H1 (cell line): ENCODE measurements around the gene SMYD1. TPM values are rescaled to one million over a fixed set of nuclear protein-coding genes. Genes with fewer than 3 reads are reported as not detected.

Source experiments
- CTCF ChIA-PET: fragments of 300-600 bp; sonication (Branson Sonifier 250); formaldehyde crosslinking; loops from one replicate; lab custom pipeline; 2021; ENCODE audit not compliant: partially characterized antibody; lab: Charles Lee
- POLR2A ChIA-PET: fragments of 300-600 bp; sonication (Branson Sonifier 250); formaldehyde crosslinking; loops from one replicate; lab custom pipeline; 2021; ENCODE audit warnings: inconsistent platforms; ENCODE audit not compliant: partially characterized antibody; lab: Charles Lee
- DNase-seq, 2 experiments: peaks; one replicate each; pipeline versions ENCODE4 v3.0.0 to v3.0.0-alpha.2; 2010 to 2022; ENCODE audit warnings: low spot score in 2 of 2, low read depth in 1 of 2, mixed read lengths in 1 of 2
- FAIRE-seq: peaks from 2 replicates; lab custom pipeline; 2011; peaks lifted over from hg19 to GRCh38; lab: Jason Lieb, UNC
- H2AFZ ChIP-seq: 2 replicates; pipeline ENCODE4 v1.8.1; 2012; ENCODE audit warnings: low read length, inconsistent platforms
- H2AK5ac ChIP-seq: 2 replicates; pipeline ENCODE4 v1.6.1; 2013; ENCODE audit warnings: low read depth, low read length
- H2BK120ac ChIP-seq: replicated peaks from 2 replicates; pipeline ENCODE3; 2013; ENCODE audit warnings: low read depth, low read length, inconsistent platforms
- H2BK12ac ChIP-seq: 2 replicates; pipeline ENCODE4 v1.6.1; 2013; ENCODE audit warnings: low read depth, low read length
- H2BK15ac ChIP-seq: 2 replicates; pipeline ENCODE4 v1.6.1; 2013; ENCODE audit warnings: low read length
- H2BK20ac ChIP-seq: 2 replicates; pipeline ENCODE4 v1.6.1; 2013; ENCODE audit warnings: low read length
- H2BK5ac ChIP-seq: 2 replicates; pipeline ENCODE4 v1.6.1; 2013; ENCODE audit warnings: low read depth, low read length
- H3K14ac ChIP-seq: 2 replicates; pipeline ENCODE4 v1.6.1; 2013; ENCODE audit warnings: inconsistent platforms; ENCODE audit not compliant: insufficient read length
- H3K18ac ChIP-seq: 2 replicates; pipeline ENCODE4 v1.6.1; 2013; ENCODE audit warnings: low read length; ENCODE audit errors: extremely low read depth
- H3K23ac ChIP-seq: 2 replicates; pipeline ENCODE4 v1.6.1; 2013; ENCODE audit warnings: inconsistent platforms; ENCODE audit not compliant: insufficient read length
- H3K23me2 ChIP-seq: 2 replicates; pipeline ENCODE4 v1.6.1; 2013; ENCODE audit warnings: low read depth, low read length
- H3K27ac ChIP-seq: 2 replicates; pipeline ENCODE4 v1.6.1; 2011; ENCODE audit warnings: low read depth, low read length, inconsistent platforms
- H3K27me3 ChIP-seq, 4 experiments: replicated peaks in 1 of 4; 1 replicate in 1 of 4; 2 replicates in 3 of 4; pipeline versions ENCODE4 v1.6.1 to v1.8.1; 2011 to 2013; ENCODE audit warnings: low read length in 3 of 4, mild to moderate bottlenecking in 3 of 4, inconsistent platforms in 2 of 4, mixed read lengths in 2 of 4, moderate library complexity in 1 of 4; ENCODE audit not compliant: control insufficient read depth in 3 of 4, insufficient read depth in 3 of 4; ENCODE audit errors: extremely low read depth in 1 of 4
- H3K36me3 ChIP-seq, 4 experiments: 2 replicates each; pipeline versions ENCODE4 v1.6.1 to v1.8.1; 2011 to 2013; ENCODE audit warnings: mild to moderate bottlenecking in 4 of 4, low read length in 3 of 4, moderate library complexity in 2 of 4, control low read depth in 1 of 4, inconsistent platforms in 1 of 4; ENCODE audit not compliant: insufficient read depth in 4 of 4, control insufficient read depth in 2 of 4
- H3K4ac ChIP-seq: replicated peaks from 2 replicates; pipeline ENCODE3; 2013; ENCODE audit warnings: low read length, low read depth, mixed read lengths, inconsistent platforms; ENCODE audit not compliant: insufficient read length
- H3K4me1 ChIP-seq, 4 experiments: replicated peaks in 1 of 4; 1 replicate in 1 of 4; 2 replicates in 3 of 4; pipeline versions ENCODE4 v1.6.1 to v1.8.1; 2011 to 2013; ENCODE audit warnings: low read length in 3 of 4, inconsistent platforms in 2 of 4, mixed read lengths in 1 of 4; ENCODE audit not compliant: insufficient read depth in 4 of 4, control insufficient read depth in 3 of 4
- H3K4me2 ChIP-seq, 2 experiments: 2 replicates each; pipeline versions ENCODE4 v1.6.1 to v1.8.1; 2011 to 2013; ENCODE audit warnings: low read depth in 2 of 2, low read length in 2 of 2, control low read depth in 1 of 2, inconsistent platforms in 1 of 2, mild to moderate bottlenecking in 1 of 2; ENCODE audit not compliant: insufficient read depth in 1 of 2
- H3K4me3 ChIP-seq, 4 experiments: fragments of 200-600, 300-600 bp in 1 of 4; sonication (generic), shearing (Covaris generic), sonication (Bioruptor Twin) in 1 of 4; 2 replicates each; pipeline versions ENCODE4 v1.5.1 to v1.8.1; 2011 to 2016; ENCODE audit warnings: low read length in 4 of 4, low read depth in 3 of 4, control low read depth in 2 of 4, inconsistent platforms in 2 of 4, mild to moderate bottlenecking in 2 of 4, mixed read lengths in 1 of 4, moderate library complexity in 1 of 4; ENCODE audit not compliant: insufficient read depth in 2 of 4; ENCODE audit errors: extremely low read depth in 1 of 4
- H3K56ac ChIP-seq: replicated peaks from 2 replicates; pipeline ENCODE3; 2013; ENCODE audit warnings: low read depth, mild to moderate bottlenecking, mixed read lengths, low read length, inconsistent platforms; ENCODE audit not compliant: insufficient read length
- H3K79me1 ChIP-seq: 2 replicates; pipeline ENCODE4 v1.6.1; 2013; ENCODE audit warnings: low read depth, low read length, control low read depth
- H3K79me2 ChIP-seq, 2 experiments: 2 replicates each; pipeline versions ENCODE4 v1.6.1 to v1.8.1; 2012 to 2013; ENCODE audit warnings: low read length in 2 of 2, mild to moderate bottlenecking in 2 of 2, inconsistent platforms in 1 of 2; ENCODE audit not compliant: insufficient read depth in 2 of 2, control insufficient read depth in 1 of 2
- H3K9ac ChIP-seq, 4 experiments: replicated peaks in 1 of 4; 1 replicate in 1 of 4; 2 replicates in 3 of 4; pipeline versions ENCODE4 v1.6.1 to v1.8.1; 2011 to 2013; ENCODE audit warnings: low read depth in 3 of 4, low read length in 3 of 4, control low read depth in 2 of 4, mild to moderate bottlenecking in 2 of 4, moderate library complexity in 2 of 4, inconsistent platforms in 1 of 4; ENCODE audit errors: extremely low read depth in 1 of 4
- H3K9me3 ChIP-seq, 2 experiments: 2 replicates each; pipeline versions ENCODE4 v1.6.1 to v1.8.1; 2012 to 2013; ENCODE audit warnings: mild to moderate bottlenecking in 2 of 2, moderate library complexity in 2 of 2, control low read depth in 1 of 2, inconsistent platforms in 1 of 2, low read depth in 1 of 2, low read length in 1 of 2, mixed read lengths in 1 of 2; ENCODE audit not compliant: insufficient read depth in 2 of 2
- H4K20me1 ChIP-seq, 2 experiments: replicated peaks in 1 of 2; 2 replicates each; pipeline versions ENCODE3 to v1.8.1; 2011 to 2013; ENCODE audit warnings: inconsistent platforms in 2 of 2, low read length in 2 of 2, mild to moderate bottlenecking in 1 of 2; ENCODE audit not compliant: insufficient read depth in 2 of 2, control insufficient read depth in 1 of 2
- H4K5ac ChIP-seq: 2 replicates; pipeline ENCODE4 v1.6.1; 2013; ENCODE audit warnings: low read length, low read depth, mixed read lengths, inconsistent platforms; ENCODE audit not compliant: insufficient read length
- H4K8ac ChIP-seq: 2 replicates; pipeline ENCODE4 v1.8.0; 2013; ENCODE audit warnings: mild to moderate bottlenecking, moderate library complexity, low read length, inconsistent platforms; ENCODE audit not compliant: insufficient read depth; ENCODE audit errors: extremely low read depth
- H4K91ac ChIP-seq: replicated peaks from 2 replicates; pipeline ENCODE3; 2013; ENCODE audit warnings: low read length, mixed read lengths, inconsistent platforms; ENCODE audit not compliant: insufficient read length
- ASH2L ChIP-seq: fragments of 200-600, 300-600 bp; sonication (generic); IDR thresholded peaks from one replicate; pipeline ENCODE4 v1.7.1; 2017; ENCODE audit warnings: low read length
- CEBPB ChIP-seq: IDR thresholded peaks from 2 replicates; pipeline ENCODE4 v1.6.1; 2012; ENCODE audit warnings: low read depth, low read length
- POLR2AphosphoS5 ChIP-seq: IDR thresholded peaks from 2 replicates; pipeline ENCODE4 v1.6.1; 2011; ENCODE audit warnings: low read depth, low read length
- RNF2 ChIP-seq: fragments of 200-900, 300-1000 bp; sonication (generic); IDR thresholded peaks from 2 replicates; pipeline ENCODE4 v1.7.1; 2016; ENCODE audit warnings: borderline replicate concordance, low read depth, mild to moderate bottlenecking, antibody characterized with exemption, low read length; ENCODE audit not compliant: poor library complexity, severe bottlenecking; ENCODE audit errors: missing control alignments
- SRF ChIP-seq: IDR thresholded peaks from 2 replicates; pipeline ENCODE4 v1.6.1; 2011; ENCODE audit warnings: mild to moderate bottlenecking, low read depth, low read length, moderate library complexity
- WGBS, 2 experiments: shearing (Covaris generic) in 1 of 2; methylation state at CpG; one replicate each; pipeline versions ENCODE4 v1.1.6 to v1.1.7; 2013 to 2015; ENCODE audit warnings: low lambda C conversion rate in 2 of 2, mixed read lengths in 2 of 2, inconsistent platforms in 1 of 2, low coverage in 1 of 2, missing lambda C conversion rate in 1 of 2; ENCODE audit not compliant: insufficient replicate concordance in 2 of 2, insufficient coverage in 1 of 2, insufficient read length in 1 of 2; ENCODE audit errors: extremely low coverage in 1 of 2, missing lambda C conversion rate in 1 of 2; 5-methylcytosine and 5-hydroxymethylcytosine counted together
- polyA plus RNA-seq, 7 experiments: library from polyadenylated mRNA; depleted of rRNA in 3 of 7; stranded (reverse) in 5 of 7; unstranded in 2 of 7; fragments of >200 nt in 5 of 7; fragments of 200-250 nt in 2 of 7; gene quantifications; 1 replicate in 5 of 7; 2 replicates in 1 of 7; 4 replicates in 1 of 7; pipeline versions ENCODE4 v1.2.1 to v1.2.3, GENCODE V29; 2011 to 2013; ENCODE audit warnings: missing spikeins in 2 of 7, mixed read lengths in 2 of 7
- total RNA-seq: library from RNA; stranded (reverse); fragmentation: NEBNext Ultra II Directional; extraction: Animal tissue kit (Norgen Biotek cat#: 25700); gene quantifications from 2 replicates; pipeline ENCODE4 v1.2.1, GENCODE V29; 2021
- TF ChIP-seq, protein P1 (sequence below): IDR thresholded peaks from 2 replicates; pipeline ENCODE4 v1.6.1; 2012; ENCODE audit warnings: inconsistent platforms
- TF ChIP-seq, protein P2 (sequence below): IDR thresholded peaks from 2 replicates; pipeline ENCODE4 v1.6.1; 2011; ENCODE audit warnings: low read length, improper control_type of control experiment

Gene SMYD1
- total and polyA plus RNA-seq, 2 of the 8 experiments (the other 6 are each of a cell fraction or from before 2014, with no cell fraction given), result 0.06 TPM; not detected in 1

DNA sequence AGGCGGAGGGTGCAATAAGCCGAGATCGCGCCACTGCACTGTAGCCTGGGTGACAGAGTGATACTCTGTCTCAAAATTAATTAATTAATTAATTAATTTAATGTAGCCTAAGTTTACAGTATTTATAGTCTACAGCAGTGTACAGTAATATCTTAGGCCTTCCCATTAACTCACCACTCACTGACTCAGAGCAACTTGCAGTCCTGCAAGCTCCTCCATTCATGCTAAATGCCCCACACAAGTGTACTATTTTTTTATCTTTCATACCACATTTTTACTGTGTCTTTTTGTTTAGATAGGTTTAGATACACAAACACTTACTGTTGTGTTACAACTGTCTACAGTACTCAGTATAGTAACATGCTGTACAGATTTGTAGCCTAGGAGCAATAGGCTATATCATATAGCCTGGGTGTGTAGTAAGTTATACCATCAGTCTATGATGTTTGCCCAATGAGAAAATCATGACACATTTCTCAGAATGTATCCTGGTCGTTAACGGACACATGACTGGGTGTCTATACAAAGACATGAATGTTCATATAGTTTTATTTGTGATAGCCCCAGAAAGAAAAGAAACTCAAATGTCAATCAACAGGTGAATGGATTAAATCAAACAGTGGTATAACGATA, 35.4 kb upstream of the SMYD1 start:
- no peak overlapping the region for H3K23ac ChIP-seq
- WGBS, 2 experiments, result 95% methylated on average over 7 of the region's 7 CpGs; no CpG with 5 or more reads in 1 of the 2 experiments
- no peak overlapping the region for H3K56ac ChIP-seq
- ChIA-PET POLR2A (interaction anchor here (2.7 kb wide), 1 partner anchor 15 kb away, joined by 11 read pairs; the partner anchor contains the start of gene RNU2-63P), CTCF (interaction anchor here (0.9 kb wide), 1 partner anchor 159 kb away, joined by 4 read pairs; no protein-coding TSS in a partner anchor)
- no peak overlapping the region for H3K4me3 ChIP-seq
- no peak overlapping the region for H3K4ac ChIP-seq
- DNase-seq (no peak), FAIRE-seq (no peak)
- no peaks in the 10 kb centered on the region for H3K79me1 ChIP-seq
- no peaks in the 10 kb centered on the region for H3K27me3 ChIP-seq
- no peak overlapping the region for H3K18ac ChIP-seq
- H3K9me3 ChIP-seq, result no peaks in the 10 kb centered on the region
- H2BK5ac ChIP-seq, result no peak overlapping the region
- H2BK12ac ChIP-seq, result no peak overlapping the region
- no peak overlapping the region for H2BK15ac ChIP-seq
- no peak overlapping the region for H3K27ac ChIP-seq
- no peak overlapping the region for H4K5ac ChIP-seq
- no peak overlapping the region for H2BK20ac ChIP-seq
- no peak overlapping the region for H3K4me2 ChIP-seq
- no peaks in the 10 kb centered on the region for H3K23me2 ChIP-seq
- peaks cover 0 to 24% (median 4%) of the 10 kb centered on the region in 4 experiments; a peak in 6 of 8 replicates for H3K36me3 ChIP-seq
- no peaks in the 10 kb centered on the region for H3K79me2 ChIP-seq
- no peaks in the 10 kb centered on the region; a peak in 1 of 7 replicates for H3K4me1 ChIP-seq
- H4K8ac ChIP-seq, result no peak overlapping the region
- H2AFZ ChIP-seq, result no peak overlapping the region
- H4K20me1 ChIP-seq, result no peaks in the 10 kb centered on the region
- H3K14ac ChIP-seq, result no peak overlapping the region
- H2BK120ac ChIP-seq, result no peak overlapping the region
- H3K9ac ChIP-seq, result no peak overlapping the region
- no peak overlapping the region for H2AK5ac ChIP-seq
- no peak overlapping the region for H4K91ac ChIP-seq
- TF ChIP-seq SRF (no peak), ASH2L (no peak), RNF2 (no peak), POLR2AphosphoS5 (no peak), CEBPB (no peak)
- TF ChIP-seq, protein P1, sequence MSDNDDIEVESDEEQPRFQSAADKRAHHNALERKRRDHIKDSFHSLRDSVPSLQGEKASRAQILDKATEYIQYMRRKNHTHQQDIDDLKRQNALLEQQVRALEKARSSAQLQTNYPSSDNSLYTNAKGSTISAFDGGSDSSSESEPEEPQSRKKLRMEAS, result no peak
- TF ChIP-seq, protein P2, sequence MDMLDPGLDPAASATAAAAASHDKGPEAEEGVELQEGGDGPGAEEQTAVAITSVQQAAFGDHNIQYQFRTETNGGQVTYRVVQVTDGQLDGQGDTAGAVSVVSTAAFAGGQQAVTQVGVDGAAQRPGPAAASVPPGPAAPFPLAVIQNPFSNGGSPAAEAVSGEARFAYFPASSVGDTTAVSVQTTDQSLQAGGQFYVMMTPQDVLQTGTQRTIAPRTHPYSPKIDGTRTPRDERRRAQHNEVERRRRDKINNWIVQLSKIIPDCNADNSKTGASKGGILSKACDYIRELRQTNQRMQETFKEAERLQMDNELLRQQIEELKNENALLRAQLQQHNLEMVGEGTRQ, result no peak
